Duodenal mucosa (tissue), 2 donors: ENCODE results near the gene MCTP2.

Source experiments
- H3K27ac ChIP-seq: one replicate; pipeline ENCODE4 v1.7.0; 2013; ENCODE audit warnings: low read depth, low read length
- H3K27me3 ChIP-seq, 2 donors: one replicate each; pipeline ENCODE4 v1.7.0; 2013; ENCODE audit warnings: low read length in 2 of 2, control low read depth in 1 of 2; ENCODE audit not compliant: insufficient read depth in 2 of 2, control insufficient read depth in 1 of 2
- H3K36me3 ChIP-seq, 2 donors: one replicate each; pipeline ENCODE4 v1.7.0; 2013; ENCODE audit warnings: low read length in 2 of 2, control low read depth in 1 of 2; ENCODE audit not compliant: insufficient read depth in 2 of 2, control insufficient read depth in 1 of 2
- H3K4me1 ChIP-seq, 2 donors: one replicate each; pipeline ENCODE4 v1.7.0; 2013; ENCODE audit warnings: low read length in 2 of 2, control low read depth in 1 of 2; ENCODE audit not compliant: insufficient read depth in 2 of 2, control insufficient read depth in 1 of 2
- H3K4me3 ChIP-seq, 2 donors: one replicate each; pipeline ENCODE4 v1.7.0; 2013; ENCODE audit warnings: low read length in 2 of 2, low read depth in 1 of 2
- H3K9ac ChIP-seq, 2 donors: one replicate each; pipeline ENCODE4 v1.7.0; 2013; ENCODE audit warnings: low read length in 2 of 2, low read depth in 1 of 2
- H3K9me3 ChIP-seq, 2 donors: one replicate each; pipeline ENCODE4 v1.7.0; 2013; ENCODE audit warnings: low read length in 2 of 2, control low read depth in 1 of 2; ENCODE audit not compliant: control insufficient read depth in 1 of 2

Gene MCTP2

DNA sequence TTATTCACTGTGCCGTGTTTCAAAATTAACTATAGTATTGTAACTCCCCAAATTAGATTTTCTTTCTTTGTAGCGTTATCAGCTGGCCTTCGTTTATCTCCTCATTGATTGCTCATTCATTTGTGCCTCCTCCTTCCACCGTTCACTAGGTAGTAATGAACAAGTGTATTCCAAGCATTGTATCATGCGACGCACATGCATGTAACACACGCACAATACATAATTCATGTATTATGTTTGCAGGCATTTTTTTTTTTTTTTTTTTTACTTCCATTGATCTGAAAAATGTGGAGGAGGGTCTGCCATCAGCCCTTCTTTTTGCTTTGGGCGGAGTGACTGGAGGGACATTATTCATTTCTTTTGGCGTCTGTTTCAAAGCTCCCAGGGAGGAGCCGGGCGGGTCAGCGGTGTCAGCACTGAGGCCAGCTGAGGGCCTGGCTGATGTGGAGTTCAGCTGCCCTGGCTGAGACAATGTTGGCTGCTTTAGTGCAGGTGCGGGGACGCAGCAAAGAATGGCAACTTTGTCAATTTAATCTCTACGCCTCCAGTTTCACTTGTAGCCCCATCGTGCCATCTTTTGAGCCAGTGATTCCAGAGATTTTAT, 107.0 kb downstream of the MCTP2 start:
- Histone ChIP-seq H3K36me3 (peaks cover 4 to 7% of the 10 kb centered on the region in 2 donors), H3K27me3 (no peaks in the 10 kb centered on the region), H3K4me1 (no peaks in the 10 kb centered on the region), H3K4me3 (no peak overlapping the region), H3K27ac (no peak overlapping the region), H3K9me3 (no peaks in the 10 kb centered on the region), H3K9ac (no peak overlapping the region)

DNA sequence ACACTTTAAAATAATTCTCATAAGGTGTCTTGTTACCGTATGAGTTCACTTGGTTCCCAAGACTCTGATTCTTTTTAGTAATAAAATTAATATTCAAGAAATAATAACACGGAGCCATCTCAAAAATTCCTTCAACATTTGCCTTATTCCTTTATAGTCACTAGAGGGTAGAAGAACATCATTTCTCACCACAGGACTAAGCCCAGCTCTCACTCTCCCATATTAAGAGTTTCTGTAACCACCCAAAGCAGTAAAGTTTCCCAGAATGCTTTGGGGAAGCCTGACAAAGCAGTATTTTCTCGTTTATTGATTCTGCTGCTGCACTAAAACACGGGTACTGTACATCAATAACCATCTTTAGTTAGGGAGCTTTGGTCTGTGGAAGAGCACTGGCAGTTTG, 114.9 kb downstream of the MCTP2 start:
- no peaks in the 10 kb centered on the region for H3K4me1 ChIP-seq
- no peak overlapping the region for H3K27ac ChIP-seq
- no peak overlapping the region for H3K4me3 ChIP-seq
- no peaks in the 10 kb centered on the region for H3K9me3 ChIP-seq
- peaks cover 5 to 14% of the 10 kb centered on the region in 2 donors for H3K36me3 ChIP-seq
- H3K9ac ChIP-seq, result no peak overlapping the region
- no peaks in the 10 kb centered on the region for H3K27me3 ChIP-seq

DNA sequence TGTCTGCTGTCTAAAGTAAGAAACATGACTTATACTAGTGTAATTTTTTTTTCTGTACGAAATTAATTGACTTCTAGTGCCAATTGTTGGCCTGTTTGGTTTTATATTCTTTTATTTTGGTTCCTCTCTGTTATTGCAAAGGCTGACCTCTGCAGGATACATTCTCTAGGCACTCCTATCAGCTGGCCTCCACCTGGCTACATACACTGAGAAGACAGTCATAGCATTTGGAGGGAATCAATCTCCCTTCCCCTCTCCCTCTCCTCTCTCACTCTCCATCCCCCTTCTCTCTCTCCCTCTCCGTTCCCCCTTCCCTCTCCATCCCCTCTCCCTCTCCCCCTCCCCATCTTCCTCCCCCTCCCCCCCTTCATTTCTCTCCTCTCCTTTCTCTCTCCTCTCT, 116.7 kb downstream of the MCTP2 start:
- no peaks in the 10 kb centered on the region for H3K27me3 ChIP-seq
- peaks cover 9 to 19% of the 10 kb centered on the region in 2 donors for H3K36me3 ChIP-seq
- H3K4me3 ChIP-seq, result no peak overlapping the region
- H3K4me1 ChIP-seq, result no peaks in the 10 kb centered on the region
- no peaks in the 10 kb centered on the region for H3K9me3 ChIP-seq
- no peak overlapping the region for H3K9ac ChIP-seq
- no peak overlapping the region for H3K27ac ChIP-seq

DNA sequence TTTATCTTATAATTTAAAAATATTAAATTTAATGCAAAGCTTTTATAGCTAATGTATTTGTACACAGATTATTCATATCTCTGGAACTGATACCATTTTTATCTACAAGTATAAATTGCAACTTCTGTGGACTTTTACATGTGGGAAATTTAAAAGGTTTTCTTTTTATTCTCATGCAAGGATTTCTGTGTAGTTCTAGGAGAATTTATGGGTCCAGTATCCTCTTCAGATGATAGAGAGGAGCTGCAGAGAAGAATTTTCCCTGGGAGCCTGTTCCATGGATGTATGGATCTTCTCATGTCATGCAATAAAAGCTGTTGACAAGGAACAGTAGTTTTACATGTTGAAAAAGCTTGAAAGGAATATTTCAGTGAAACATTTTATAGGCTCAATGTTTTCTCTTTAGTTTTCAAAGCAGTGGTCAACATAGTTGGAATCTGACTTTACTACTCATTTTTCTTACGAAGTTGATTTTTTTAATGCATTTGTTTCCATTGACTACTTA, 119.7 kb downstream of the MCTP2 start:
- Histone ChIP-seq H3K4me3 (no peak overlapping the region), H3K9me3 (no peaks in the 10 kb centered on the region), H3K27me3 (no peaks in the 10 kb centered on the region), H3K4me1 (no peaks in the 10 kb centered on the region), H3K27ac (no peak overlapping the region), H3K9ac (no peak overlapping the region), H3K36me3 (peaks cover 9 to 16% of the 10 kb centered on the region in 2 donors)

DNA sequence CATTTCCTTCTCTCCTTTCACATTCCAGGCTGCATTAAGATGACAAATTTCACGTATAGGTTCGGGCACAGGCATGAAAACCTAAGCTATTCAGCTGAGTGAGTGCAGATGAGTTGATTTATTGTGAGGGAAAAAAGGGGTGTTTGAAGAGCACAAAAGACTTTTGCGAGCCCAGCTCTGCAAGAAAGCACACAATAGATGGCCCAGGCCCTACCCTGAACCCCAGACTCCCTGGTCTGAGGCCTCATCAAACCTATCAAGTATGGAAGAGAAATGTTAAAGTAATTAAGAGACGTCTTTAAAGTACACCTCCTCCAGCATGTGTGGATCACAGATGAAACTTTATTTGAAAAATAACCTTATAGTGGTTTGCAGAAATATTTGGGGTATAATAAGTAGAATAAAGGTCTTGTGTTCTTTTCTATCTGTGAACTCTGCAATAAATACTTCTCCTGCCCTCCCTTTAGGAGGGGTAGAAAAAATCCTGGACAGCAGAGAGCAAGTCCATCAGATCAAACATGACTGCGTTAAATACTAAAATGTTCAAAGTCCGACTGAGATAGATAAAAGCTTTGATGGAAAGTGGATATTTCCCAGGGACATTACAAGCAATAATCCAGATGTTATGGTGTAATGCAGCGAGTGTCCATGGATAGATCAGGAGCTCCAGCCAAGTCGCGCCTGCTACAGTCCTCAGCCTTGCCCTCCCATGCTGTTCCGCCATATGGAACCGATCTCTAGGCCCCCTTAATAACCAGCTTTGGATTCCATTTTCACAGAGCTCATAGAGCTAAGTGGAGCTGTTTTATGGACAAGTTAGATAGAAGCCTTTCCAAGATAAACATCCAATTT, 121.5 kb downstream of the MCTP2 start:
- Histone ChIP-seq H3K27ac (no peak overlapping the region), H3K4me1 (no peaks in the 10 kb centered on the region), H3K9me3 (no peaks in the 10 kb centered on the region), H3K27me3 (no peaks in the 10 kb centered on the region), H3K36me3 (peaks cover 6 to 18% of the 10 kb centered on the region in 2 donors), H3K4me3 (no peak overlapping the region), H3K9ac (no peak overlapping the region)

DNA sequence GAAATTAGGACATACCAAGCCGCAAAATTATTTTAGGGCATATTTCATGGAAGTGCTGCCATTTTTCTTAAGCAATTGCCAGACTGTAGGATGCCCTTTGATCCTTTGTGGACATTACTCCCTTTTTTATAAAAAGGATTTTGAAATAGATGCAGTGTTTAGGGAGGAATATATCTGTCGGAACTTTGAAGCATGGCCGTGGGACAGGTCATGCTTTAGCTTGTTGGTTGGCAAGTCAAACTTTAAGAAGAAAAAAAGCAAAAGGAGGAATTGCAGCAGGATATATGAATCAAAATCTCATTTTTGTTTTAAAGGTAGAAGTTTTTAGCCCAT, 122.1 kb downstream of the MCTP2 start:
- no peaks in the 10 kb centered on the region for H3K4me1 ChIP-seq
- peaks cover 8 to 21% of the 10 kb centered on the region in 2 donors for H3K36me3 ChIP-seq
- H3K27ac ChIP-seq, result no peak overlapping the region
- no peak overlapping the region for H3K9ac ChIP-seq
- H3K4me3 ChIP-seq, result no peak overlapping the region
- no peaks in the 10 kb centered on the region for H3K27me3 ChIP-seq
- no peaks in the 10 kb centered on the region for H3K9me3 ChIP-seq

DNA sequence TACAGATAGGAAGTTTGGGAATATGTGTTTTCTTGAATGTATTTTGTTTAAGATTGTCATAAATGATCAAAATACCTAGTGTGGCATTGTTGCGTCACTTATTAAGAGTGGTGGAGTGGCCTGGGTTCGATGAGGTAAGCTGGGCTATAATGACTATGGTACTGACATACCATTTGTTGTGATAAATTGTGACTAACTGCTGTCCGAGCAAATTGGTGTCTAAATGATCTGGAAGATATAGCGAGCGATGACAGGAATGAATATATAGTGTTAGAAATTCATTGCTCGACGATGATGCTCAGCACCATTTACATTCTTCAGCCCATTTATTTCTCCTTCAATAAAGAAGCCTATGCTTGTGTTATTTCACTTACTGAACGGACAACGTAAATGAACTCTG, 123.3 kb downstream of the MCTP2 start:
- no peak overlapping the region for H3K4me3 ChIP-seq
- no peak overlapping the region for H3K27ac ChIP-seq
- no peaks in the 10 kb centered on the region for H3K27me3 ChIP-seq
- H3K9me3 ChIP-seq, result no peaks in the 10 kb centered on the region
- H3K9ac ChIP-seq, result no peak overlapping the region
- H3K36me3 ChIP-seq, result peaks cover 15 to 17% of the 10 kb centered on the region in 2 donors
- no peaks in the 10 kb centered on the region for H3K4me1 ChIP-seq

DNA sequence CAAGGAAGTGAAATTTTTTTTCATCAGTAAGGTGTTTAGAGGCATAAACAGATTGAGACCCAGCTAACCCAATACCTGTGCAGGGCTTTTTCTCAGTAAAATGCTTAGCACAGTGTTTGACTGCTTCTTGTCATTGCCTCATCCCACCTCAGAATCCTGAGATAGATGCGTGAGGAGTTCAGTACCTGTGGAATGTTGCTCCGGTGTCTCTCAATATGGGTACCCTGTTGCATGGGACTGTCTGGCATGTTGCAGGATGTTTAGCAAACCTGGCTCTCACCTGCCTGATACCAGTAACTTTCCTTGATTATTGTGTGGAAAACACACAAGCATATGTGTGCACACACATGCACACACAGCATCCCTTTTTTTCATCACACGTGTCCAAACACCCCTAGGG, 128.4 kb downstream of the MCTP2 start:
- Histone ChIP-seq H3K27ac (no peak overlapping the region), H3K36me3 (peaks cover 20 to 25% of the 10 kb centered on the region in 2 donors), H3K9ac (no peak overlapping the region), H3K4me3 (no peak overlapping the region), H3K9me3 (no peaks in the 10 kb centered on the region), H3K4me1 (no peaks in the 10 kb centered on the region), H3K27me3 (no peaks in the 10 kb centered on the region)

DNA sequence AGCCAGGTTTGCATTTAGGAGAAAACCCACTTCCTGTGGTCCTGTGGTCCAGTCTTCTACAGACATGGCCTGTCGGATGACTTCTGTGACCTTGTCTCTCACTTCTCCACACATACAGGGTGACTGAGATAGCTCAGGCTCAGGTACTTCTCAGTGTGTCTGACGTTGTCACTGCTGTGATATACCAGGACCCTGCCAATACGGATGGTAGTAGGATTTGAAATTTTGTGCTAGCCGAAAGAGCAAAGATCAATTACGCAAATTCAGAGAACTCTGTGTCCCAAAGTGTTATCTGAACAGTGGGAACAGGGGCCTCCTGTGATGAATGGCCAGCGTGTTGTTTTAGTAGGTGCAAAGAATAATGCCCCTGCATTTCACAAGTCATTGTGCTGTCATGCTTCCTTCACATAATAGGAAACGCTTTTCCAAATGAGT, 128.9 kb downstream of the MCTP2 start:
- H3K36me3 ChIP-seq, result peaks cover 20 to 25% of the 10 kb centered on the region in 2 donors
- H3K9me3 ChIP-seq, result no peaks in the 10 kb centered on the region
- no peaks in the 10 kb centered on the region for H3K27me3 ChIP-seq
- H3K4me3 ChIP-seq, result no peak overlapping the region
- H3K9ac ChIP-seq, result no peak overlapping the region
- no peaks in the 10 kb centered on the region for H3K4me1 ChIP-seq
- no peak overlapping the region for H3K27ac ChIP-seq

DNA sequence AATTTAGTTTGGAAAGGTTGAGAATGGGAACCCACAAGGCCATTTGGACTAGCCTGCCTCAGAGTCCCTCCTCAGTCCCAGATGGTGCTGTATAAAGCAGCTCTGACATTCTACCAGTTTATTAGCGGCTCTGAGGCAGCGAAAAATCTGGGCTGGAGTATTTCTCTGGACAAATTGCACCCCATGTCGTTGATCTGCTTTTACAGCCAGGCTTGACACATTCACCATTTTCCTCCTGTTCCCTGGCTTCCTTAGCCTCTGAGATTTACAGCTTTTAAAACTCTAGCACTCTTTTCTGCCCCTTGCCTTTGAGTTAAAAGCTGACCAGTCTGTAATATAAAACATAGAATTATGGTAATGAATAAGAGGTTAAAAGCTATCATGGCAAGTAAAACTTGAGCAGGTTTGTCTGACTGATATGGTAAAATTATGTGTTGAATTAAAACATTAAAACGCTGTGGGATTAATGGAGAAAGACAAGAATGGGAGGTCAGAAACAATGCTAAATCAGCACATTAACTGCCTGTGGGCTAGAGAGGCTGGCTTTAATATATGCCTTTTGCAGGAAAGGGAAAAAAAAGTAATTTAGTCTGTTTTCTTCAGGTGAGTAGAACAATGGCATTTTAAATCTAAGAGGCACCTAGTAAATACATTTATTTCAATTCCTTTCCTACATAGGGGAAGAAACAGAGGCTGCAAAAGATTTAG, 131.2 kb downstream of the MCTP2 start:
- Histone ChIP-seq H3K36me3 (peaks cover 20 to 30% of the 10 kb centered on the region in 2 donors), H3K27ac (no peak overlapping the region), H3K9me3 (no peaks in the 10 kb centered on the region), H3K9ac (no peak overlapping the region), H3K4me3 (no peak overlapping the region), H3K27me3 (no peaks in the 10 kb centered on the region), H3K4me1 (no peaks in the 10 kb centered on the region)
